CD4-positive, alpha-beta memory T cell (primary cell): ENCODE measurements around the gene DAGLA. TPM values are rescaled to one million over a fixed set of nuclear protein-coding genes. Genes with fewer than 3 reads are reported as not detected.

ENCODE experiments used
- CTCF ChIA-PET: fragments of 350-600 bp; sonication (Branson Sonifier 250); formaldehyde crosslinking; loops from one replicate; lab custom pipeline; 2021; ENCODE audit warnings: inconsistent platforms; ENCODE audit not compliant: partially characterized antibody; lab: Charles Lee
- POLR2A ChIA-PET: fragments of 350-600 bp; sonication (Branson Sonifier 250); formaldehyde crosslinking; loops from one replicate; lab custom pipeline; 2021; ENCODE audit not compliant: partially characterized antibody; lab: Charles Lee
- DNase-seq, 5 donors: peaks; one replicate each; pipeline versions ENCODE4 v3.0.0 to v3.0.0-alpha.2; 2020 to 2022; ENCODE audit warnings: mixed read lengths in 1 of 5
- H3K27ac ChIP-seq: one replicate; pipeline ENCODE4 v1.7.0; 2013; ENCODE audit warnings: low read depth, low read length
- H3K27me3 ChIP-seq: 2 replicates; pipeline ENCODE4 v1.7.0; 2013; ENCODE audit warnings: mild to moderate bottlenecking, low read length, moderate library complexity; ENCODE audit not compliant: insufficient read depth
- H3K36me3 ChIP-seq: 2 replicates; pipeline ENCODE4 v1.7.0; 2013; ENCODE audit warnings: mild to moderate bottlenecking, low read length, moderate library complexity; ENCODE audit not compliant: insufficient read depth
- H3K4me1 ChIP-seq: 2 replicates; pipeline ENCODE4 v1.7.0; 2013; ENCODE audit warnings: mild to moderate bottlenecking, low read length, moderate library complexity; ENCODE audit not compliant: insufficient read depth
- H3K4me3 ChIP-seq, 2 donors: one replicate each; pipeline ENCODE4 v1.7.0; 2013; ENCODE audit warnings: low read length in 2 of 2, mild to moderate bottlenecking in 1 of 2
- H3K9me3 ChIP-seq, 2 donors: one replicate each; pipeline ENCODE4 v1.7.0; 2013; ENCODE audit warnings: low read length in 2 of 2, control low read depth in 1 of 2; ENCODE audit not compliant: control insufficient read depth in 1 of 2
- H3K27ac Mint-ChIP-seq, 7 donors: one replicate each; pipeline ENCODE4 v1.8.0; 2020 to 2021; ENCODE audit warnings: mixed read lengths in 7 of 7, mild to moderate bottlenecking in 6 of 7, inconsistent platforms in 3 of 7, moderate library complexity in 3 of 7
- H3K27me3 Mint-ChIP-seq, 2 donors: one replicate each; pipeline ENCODE4 v1.8.0; 2020 to 2021; ENCODE audit warnings: mixed read lengths in 2 of 2
- H3K36me3 Mint-ChIP-seq, 2 donors: one replicate each; pipeline ENCODE4 v1.8.0; 2020 to 2021; ENCODE audit warnings: mixed read lengths in 2 of 2, inconsistent platforms in 1 of 2, mild to moderate bottlenecking in 1 of 2
- H3K4me1 Mint-ChIP-seq, 4 donors: one replicate each; pipeline ENCODE4 v1.8.0; 2020 to 2021; ENCODE audit warnings: mixed read lengths in 4 of 4, mild to moderate bottlenecking in 1 of 4
- H3K4me3 Mint-ChIP-seq, 8 donors: one replicate each; pipeline ENCODE4 v1.8.0; 2020 to 2021; ENCODE audit warnings: mixed read lengths in 8 of 8, mild to moderate bottlenecking in 7 of 8, moderate library complexity in 6 of 8, inconsistent platforms in 3 of 8
- H3K9me3 Mint-ChIP-seq, 8 donors: one replicate each; pipeline ENCODE4 v1.8.0; 2020 to 2021; ENCODE audit warnings: mixed read lengths in 8 of 8, mild to moderate bottlenecking in 5 of 8, inconsistent platforms in 3 of 8, moderate library complexity in 1 of 8
- intact Hi-C: fragments of 100-400 bp; cut with micrococcal nuclease; formaldehyde crosslinking; loops from one replicate; pipeline ENCODE4 v1.15.1; 2023
- polyA plus RNA-seq, 2 donors: library from polyadenylated mRNA; unstranded; fragments of 300-500 nt; fragmentation: Illumina TruSeq; gene quantifications; one replicate each; pipeline ENCODE4 v1.2.3, GENCODE V29; 2021
- total RNA-seq, 2 experiments: library from RNA; stranded (reverse); gene quantifications; one replicate each; pipeline ENCODE4 v1.2.3, GENCODE V29; 2021

The DAGLA gene
- total and polyA plus RNA-seq, 4 experiments from 2014 or later = 0.30 to 0.52 (median 0.44) TPM; not detected in 1

GRCh38 chr11:61714316-61714715 is 34.1 kb downstream of the DAGLA start:
- ChIA-PET CTCF (interaction anchor here (2.2 kb wide), 1 partner anchor 19 kb away, joined by 7 read pairs; no protein-coding TSS in a partner anchor), POLR2A (no interaction called here)
- no peaks in the 10 kb centered on the region for H3K9me3 ChIP-seq
- DNase-seq = no peak
- Mint-ChIP-seq H3K4me1 (peaks cover 0 to 4% (median 0%) of the 10 kb centered on the region in 4 donors), H3K27me3 (no peaks in the 10 kb centered on the region), H3K4me3 (no peak overlapping the region), H3K27ac (no peak overlapping the region), H3K36me3 (no peaks in the 10 kb centered on the region), H3K9me3 (no peaks in the 10 kb centered on the region)
- H3K27ac ChIP-seq = no peak overlapping the region
- H3K4me3 ChIP-seq = no peak overlapping the region
- H3K4me1 ChIP-seq = no peaks in the 10 kb centered on the region
- no peaks in the 10 kb centered on the region for H3K27me3 ChIP-seq
- intact Hi-C loops = no loop called here
- H3K36me3 ChIP-seq = no peaks in the 10 kb centered on the region

DNA sequence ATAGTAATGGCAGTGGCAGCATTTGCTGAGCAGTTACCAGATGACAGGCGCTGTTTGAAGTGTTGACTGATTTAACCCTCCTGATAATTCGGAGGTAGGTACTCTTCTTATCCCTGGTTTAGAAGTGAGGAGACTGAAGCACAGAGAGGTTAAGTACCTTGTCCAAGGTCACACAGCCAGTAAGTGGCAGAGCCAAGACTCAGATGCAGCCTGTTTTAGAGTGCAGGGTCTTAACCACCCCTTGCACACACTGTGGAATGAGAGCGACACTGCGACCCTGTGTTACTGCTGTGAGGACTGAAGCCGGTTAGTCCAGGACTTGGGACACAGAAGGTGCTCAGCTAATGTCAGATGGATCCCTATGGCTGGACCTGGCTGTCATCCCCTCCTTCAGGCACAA is 34.7 kb downstream of the DAGLA start:
- no peak overlapping the region for H3K27ac Mint-ChIP-seq
- intact Hi-C loops = no loop called here
- no peaks in the 10 kb centered on the region for H3K9me3 Mint-ChIP-seq
- Histone ChIP-seq H3K4me1 (no peaks in the 10 kb centered on the region), H3K9me3 (no peaks in the 10 kb centered on the region), H3K4me3 (no peak overlapping the region), H3K36me3 (no peaks in the 10 kb centered on the region), H3K27ac (no peak overlapping the region), H3K27me3 (no peaks in the 10 kb centered on the region)
- no peaks in the 10 kb centered on the region for H3K27me3 Mint-ChIP-seq
- no peak overlapping the region for H3K4me3 Mint-ChIP-seq
- H3K36me3 Mint-ChIP-seq = no peaks in the 10 kb centered on the region
- CTCF ChIA-PET = interaction anchor here (2.2 kb wide), 1 partner anchor 19 kb away, joined by 7 read pairs; no protein-coding TSS in a partner anchor
- POLR2A ChIA-PET = no interaction called here
- no peak for DNase-seq
- H3K4me1 Mint-ChIP-seq = peaks cover 0 to 4% (median 0%) of the 10 kb centered on the region in 4 donors

- Histone ChIP-seq H3K9me3 (no peaks in the 10 kb centered on the region), H3K27me3 (no peaks in the 10 kb centered on the region), H3K27ac (no peak overlapping the region), H3K36me3 (no peaks in the 10 kb centered on the region), H3K4me3 (no peak overlapping the region), H3K4me1 (no peaks in the 10 kb centered on the region)
- H3K9me3 Mint-ChIP-seq = no peaks in the 10 kb centered on the region
- no peaks in the 10 kb centered on the region for H3K27me3 Mint-ChIP-seq
- intact Hi-C loops = no loop called here
- H3K36me3 Mint-ChIP-seq = no peaks in the 10 kb centered on the region
- ChIA-PET CTCF (interaction anchor here (2.2 kb wide), 1 partner anchor 18 kb away, joined by 7 read pairs; no protein-coding TSS in a partner anchor), POLR2A (interaction anchor here (0.6 kb wide), 1 partner anchor 310 kb away, joined by 3 read pairs; no protein-coding TSS in a partner anchor)
- H3K4me1 Mint-ChIP-seq = peaks cover 0 to 4% (median 0%) of the 10 kb centered on the region in 4 donors
- no peak for DNase-seq
- no peak overlapping the region for H3K4me3 Mint-ChIP-seq
- no peak overlapping the region for H3K27ac Mint-ChIP-seq
Observed at GRCh38 chr11:61715867-61716266, 35.7 kb downstream of the DAGLA start.

DNA sequence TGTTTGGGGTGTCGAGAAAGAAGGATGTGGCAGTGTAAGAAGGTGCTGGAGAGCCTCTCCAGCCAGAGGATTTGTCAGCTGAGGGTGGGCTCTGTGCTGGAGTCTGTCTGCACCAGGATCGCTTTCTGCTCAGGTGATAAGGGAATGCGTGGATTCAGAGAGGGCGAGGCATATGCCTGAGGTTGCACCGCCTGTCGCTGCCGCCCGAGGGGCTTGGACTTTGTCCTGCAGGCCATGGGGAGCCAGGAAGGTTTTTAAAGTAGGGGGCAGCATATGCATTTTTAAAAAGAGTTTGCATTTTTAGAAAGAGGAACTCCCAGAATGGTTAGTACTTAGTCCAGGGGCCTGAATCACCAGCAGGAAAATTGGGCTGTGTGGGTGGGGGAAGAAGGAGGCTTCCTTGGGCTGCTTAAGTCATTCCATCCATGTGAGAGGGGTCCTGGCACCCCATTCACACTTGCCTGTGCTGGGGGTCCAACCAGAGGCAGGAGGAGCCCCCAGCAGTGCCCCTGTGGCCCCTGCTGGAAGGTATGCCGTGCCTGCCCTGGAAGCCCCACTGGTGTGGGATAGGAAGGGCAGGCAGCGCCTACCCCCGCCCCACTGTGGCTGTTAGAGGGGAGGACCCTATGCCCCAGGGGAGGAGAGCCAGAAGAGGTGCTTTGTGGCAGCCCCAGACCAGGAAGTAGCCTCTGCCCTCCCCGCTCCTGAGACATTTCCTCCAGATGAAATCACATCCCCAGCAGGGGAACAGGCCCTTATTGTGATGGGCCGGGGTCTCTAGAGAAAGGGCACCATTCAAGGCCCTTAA is 36.5 kb downstream of the DAGLA start:
- Mint-ChIP-seq H3K4me1 (peaks cover 0 to 4% (median 0%) of the 10 kb centered on the region in 4 donors), H3K27me3 (no peaks in the 10 kb centered on the region), H3K4me3 (no peak overlapping the region), H3K27ac (no peak overlapping the region), H3K9me3 (no peaks in the 10 kb centered on the region), H3K36me3 (no peaks in the 10 kb centered on the region)
- Histone ChIP-seq H3K4me1 (no peaks in the 10 kb centered on the region), H3K4me3 (no peak overlapping the region), H3K36me3 (no peaks in the 10 kb centered on the region), H3K9me3 (no peaks in the 10 kb centered on the region), H3K27me3 (no peaks in the 10 kb centered on the region), H3K27ac (no peak overlapping the region)
- intact Hi-C loops = no loop called here
- CTCF ChIA-PET = interaction anchor here (2.2 kb wide), 1 partner anchor 17 kb away, joined by 7 read pairs; no protein-coding TSS in a partner anchor
- POLR2A ChIA-PET = interaction anchor here (0.6 kb wide), 1 partner anchor 309 kb away, joined by 3 read pairs; no protein-coding TSS in a partner anchor
- no peak for DNase-seq

DNA sequence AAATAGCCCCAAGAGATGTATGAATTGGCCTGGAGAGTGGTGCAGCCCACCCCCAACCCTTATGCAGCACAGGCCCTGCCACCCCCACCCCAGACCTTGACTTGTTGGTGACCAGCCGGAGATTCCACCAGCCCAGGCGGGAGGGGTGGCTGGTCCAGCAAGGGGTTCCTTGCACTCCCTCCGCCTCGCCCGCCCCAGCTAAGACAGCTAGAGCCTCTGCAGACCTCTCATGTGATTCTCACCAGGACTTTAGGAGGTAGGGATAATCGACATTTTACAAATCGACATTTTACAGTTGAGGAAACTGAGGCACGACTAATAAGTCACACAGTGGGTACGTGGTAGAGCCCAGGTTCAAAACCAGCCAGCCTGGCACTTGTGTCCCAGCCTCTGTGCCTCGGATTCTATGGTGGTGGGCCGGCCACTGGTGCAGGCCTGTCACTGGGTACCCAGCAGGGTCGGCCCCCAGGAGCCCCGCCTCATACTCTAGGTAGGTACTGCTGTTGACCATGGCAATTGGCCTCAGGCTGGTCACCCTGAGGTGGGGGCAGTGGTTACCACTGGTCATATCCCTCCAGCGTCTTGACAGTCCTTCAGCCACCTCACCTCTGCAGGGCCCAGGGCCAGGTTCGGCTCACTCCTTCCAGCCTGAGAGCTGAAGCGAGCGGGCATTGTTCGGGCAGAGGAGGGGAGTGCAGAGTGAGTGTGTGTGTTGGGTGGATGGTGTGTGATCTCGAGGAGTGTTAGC is 37.3 kb downstream of the DAGLA start:
- Mint-ChIP-seq H3K4me1 (peaks cover 0 to 4% (median 0%) of the 10 kb centered on the region in 4 donors), H3K27me3 (no peaks in the 10 kb centered on the region), H3K4me3 (no peak overlapping the region), H3K27ac (peak overlapping the region in 1 of 7 donors; percentile 24), H3K36me3 (no peaks in the 10 kb centered on the region), H3K9me3 (no peaks in the 10 kb centered on the region)
- no peaks in the 10 kb centered on the region for H3K9me3 ChIP-seq
- H3K27me3 ChIP-seq = no peaks in the 10 kb centered on the region
- no peak overlapping the region for H3K27ac ChIP-seq
- no peak overlapping the region for H3K4me3 ChIP-seq
- ChIA-PET CTCF (no interaction called here), POLR2A (no interaction called here)
- no peaks in the 10 kb centered on the region for H3K36me3 ChIP-seq
- DNase-seq = no peak
- H3K4me1 ChIP-seq = no peaks in the 10 kb centered on the region
- intact Hi-C loops = no loop called here

DNA sequence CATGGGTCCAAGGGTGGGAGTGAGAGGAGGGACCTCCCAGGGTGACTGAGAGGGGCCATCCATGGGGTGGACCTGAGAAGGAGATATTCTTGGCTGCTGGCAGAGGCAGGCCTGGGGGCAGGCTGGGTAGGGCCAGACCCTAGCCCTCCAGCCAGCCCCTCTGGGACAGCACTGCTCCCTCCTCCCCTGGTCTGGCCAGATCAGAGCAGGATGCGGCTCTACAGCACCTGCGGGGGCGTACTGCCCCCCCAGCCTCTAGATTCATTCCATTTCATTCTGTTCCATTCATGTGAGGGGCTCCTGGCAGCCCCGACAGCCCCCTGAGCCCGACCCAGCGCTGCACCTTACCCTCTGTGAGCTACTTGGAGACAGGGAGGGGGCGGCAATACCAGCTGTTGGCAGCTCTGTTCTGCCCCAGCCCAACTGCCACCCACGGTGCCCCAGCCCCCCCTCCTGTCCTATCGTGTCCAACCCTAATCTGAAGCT is 37.9 kb downstream of the DAGLA start:
- ChIA-PET CTCF (no interaction called here), POLR2A (no interaction called here)
- Mint-ChIP-seq H3K27ac (peak overlapping the region in 1 of 7 donors; percentile 24), H3K36me3 (no peaks in the 10 kb centered on the region), H3K4me3 (no peak overlapping the region), H3K4me1 (peaks cover 0 to 4% (median 0%) of the 10 kb centered on the region in 4 donors), H3K27me3 (no peaks in the 10 kb centered on the region), H3K9me3 (no peaks in the 10 kb centered on the region)
- Histone ChIP-seq H3K4me3 (no peak overlapping the region), H3K4me1 (no peaks in the 10 kb centered on the region), H3K9me3 (no peaks in the 10 kb centered on the region), H3K27me3 (no peaks in the 10 kb centered on the region), H3K36me3 (no peaks in the 10 kb centered on the region), H3K27ac (no peak overlapping the region)
- no peak for DNase-seq
- intact Hi-C loops = no loop called here
